Transverse colon (tissue), 4 donors: ENCODE data around the gene FAM120A. TPM values are rescaled to one million over a fixed set of nuclear protein-coding genes. Genes with fewer than 3 reads are reported as not detected.

Experiments
- DNase-seq: peaks from one replicate; pipeline ENCODE4 v3.0.0-alpha.2; 2019
- H3K27ac ChIP-seq, 4 donors: fragments of 200-600 bp; sonication (generic); 2 replicates each; pipeline ENCODE4 v1.5.1; 2016 to 2018; ENCODE audit warnings: inconsistent platforms in 4 of 4
- H3K27me3 ChIP-seq: fragments of 200-600 bp; sonication (generic); 2 replicates; pipeline ENCODE4 v1.5.1; 2017; ENCODE audit warnings: inconsistent platforms
- H3K36me3 ChIP-seq, 4 donors: fragments of 200-600 bp; sonication (generic); 2 replicates each; pipeline ENCODE4 v1.5.1; 2017 to 2019; ENCODE audit warnings: inconsistent platforms in 4 of 4
- H3K4me1 ChIP-seq, 4 donors: fragments of 200-600 bp; sonication (generic); 2 replicates each; pipeline ENCODE4 v1.5.1; 2017 to 2020; ENCODE audit warnings: inconsistent platforms in 4 of 4
- H3K4me3 ChIP-seq, 4 donors: fragments of 200-600 bp; sonication (generic); 1 replicate in 1 of 4; 2 replicates in 3 of 4; pipeline versions ENCODE4 v1.5.1 to v1.6.1; 2017 to 2019; ENCODE audit warnings: inconsistent platforms in 4 of 4
- H3K9me3 ChIP-seq, 2 donors: fragments of 200-600 bp; sonication (generic); 2 replicates each; pipeline ENCODE4 v1.5.1; 2017 to 2019; ENCODE audit warnings: inconsistent platforms in 2 of 2
- EP300 ChIP-seq: sonication (generic); formaldehyde crosslinking; IDR thresholded peaks from one replicate; pipeline ENCODE4 v1.6.1; 2017; ENCODE audit warnings: antibody characterized with exemption, low read depth
- POLR2A ChIP-seq: fragments of 450-650 bp; IDR thresholded peaks from one replicate; pipeline ENCODE4 v1.6.1; 2016; ENCODE audit warnings: antibody characterized with exemption, mild to moderate bottlenecking, moderate library complexity
- POLR2AphosphoS5 ChIP-seq, 3 donors: sonication (generic); formaldehyde crosslinking; IDR thresholded peaks; one replicate each; pipeline ENCODE4 v1.6.1; 2016; ENCODE audit warnings: antibody characterized with exemption in 3 of 3
- WGBS, 2 donors: methylation state at CpG; one replicate each; pipeline ENCODE4 v1.1.5; 2018; ENCODE audit warnings: low coverage in 1 of 2; 5-methylcytosine and 5-hydroxymethylcytosine counted together
- in situ Hi-C, 4 donors: fragments of 200-750 bp; cut with MboI; loops; one replicate each; pipeline versions ENCODE4 v1.15.0 to v1.15.1; 2017; ENCODE audit warnings: low sequenced_read_pairs in 3 of 4, low pct_ligation_motif_present in 1 of 4, low pct_unique_long_range_greater_than_20kb in 1 of 4
- intact Hi-C: fragments of 100-400 bp; cut with DNase I; formaldehyde crosslinking; loops from one replicate; pipeline ENCODE4 v1.15.1; 2023; ENCODE audit warnings: low total_unique reads
- small RNA-seq, 4 donors: library from RNA; depleted of rRNA; stranded (forward); fragments of <200 nt; gene quantifications; one replicate each; pipeline ENCODE3, GENCODE V24; 2016
- total RNA-seq, 4 donors: library from RNA; depleted of rRNA; stranded (reverse); fragments of >200 nt; gene quantifications; one replicate each; pipeline ENCODE4 v1.1.0, GENCODE V29; 2016
- TF ChIP-seq, protein P1 (sequence below), 5 experiments: fragments of 200-600 bp in 3 of 5; fragments of 450-650 bp in 2 of 5; sonication (generic) in 3 of 5; IDR thresholded peaks; 1 replicate in 2 of 5; 2 replicates in 3 of 5; pipeline ENCODE4 v1.5.1; 2016 to 2017; ENCODE audit warnings: antibody characterized with exemption in 5 of 5, inconsistent platforms in 3 of 5, mild to moderate bottlenecking in 2 of 5, moderate library complexity in 1 of 5

The FAM120A gene
- total RNA-seq, 4 donors from 2014 or later, result 122 to 244 (median 180) TPM

DNA sequence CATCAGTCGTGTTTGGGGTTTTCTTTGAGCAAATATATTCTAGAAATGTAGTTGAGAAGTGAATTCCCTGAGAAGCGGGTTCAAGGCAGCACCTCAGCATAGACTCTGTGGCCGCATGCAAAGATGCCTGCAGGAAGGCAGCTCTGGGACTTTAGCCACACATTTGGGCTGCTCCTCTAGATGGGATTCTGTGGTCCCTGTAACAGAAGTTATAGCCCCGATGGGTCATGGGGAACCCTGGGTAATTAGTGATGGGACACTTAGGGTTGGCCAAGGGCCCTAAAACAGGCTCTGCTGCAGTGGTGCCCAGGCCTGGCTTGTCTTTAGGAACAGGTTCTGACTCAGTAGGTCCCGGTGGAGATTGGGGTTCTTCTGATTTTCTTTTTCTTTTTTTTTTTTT lies 161.7 kb downstream of the FAM120A start:
- WGBS, 2 donors, result 91% methylated on average over 4 of the region's 5 CpGs; no CpG with 5 or more reads in 1 of the 2 donors
- peaks cover 0 to 18% of the 10 kb centered on the region in 2 donors for H3K9me3 ChIP-seq
- H3K4me3 ChIP-seq, result no peak overlapping the region
- intact Hi-C loops (no loop called here), in situ Hi-C loops (no loop called here)
- H3K27me3 ChIP-seq, result no peaks in the 10 kb centered on the region
- H3K4me1 ChIP-seq, result peaks cover 3 to 20% (median 13%) of the 10 kb centered on the region in 4 donors
- no peak overlapping the region for H3K27ac ChIP-seq
- no peaks in the 10 kb centered on the region for H3K36me3 ChIP-seq
- TF ChIP-seq POLR2A (no peak), EP300 (no peak), POLR2AphosphoS5 (IDR thresholded peaks at IDR 0.05) (no peak)
- TF ChIP-seq, protein P1, sequence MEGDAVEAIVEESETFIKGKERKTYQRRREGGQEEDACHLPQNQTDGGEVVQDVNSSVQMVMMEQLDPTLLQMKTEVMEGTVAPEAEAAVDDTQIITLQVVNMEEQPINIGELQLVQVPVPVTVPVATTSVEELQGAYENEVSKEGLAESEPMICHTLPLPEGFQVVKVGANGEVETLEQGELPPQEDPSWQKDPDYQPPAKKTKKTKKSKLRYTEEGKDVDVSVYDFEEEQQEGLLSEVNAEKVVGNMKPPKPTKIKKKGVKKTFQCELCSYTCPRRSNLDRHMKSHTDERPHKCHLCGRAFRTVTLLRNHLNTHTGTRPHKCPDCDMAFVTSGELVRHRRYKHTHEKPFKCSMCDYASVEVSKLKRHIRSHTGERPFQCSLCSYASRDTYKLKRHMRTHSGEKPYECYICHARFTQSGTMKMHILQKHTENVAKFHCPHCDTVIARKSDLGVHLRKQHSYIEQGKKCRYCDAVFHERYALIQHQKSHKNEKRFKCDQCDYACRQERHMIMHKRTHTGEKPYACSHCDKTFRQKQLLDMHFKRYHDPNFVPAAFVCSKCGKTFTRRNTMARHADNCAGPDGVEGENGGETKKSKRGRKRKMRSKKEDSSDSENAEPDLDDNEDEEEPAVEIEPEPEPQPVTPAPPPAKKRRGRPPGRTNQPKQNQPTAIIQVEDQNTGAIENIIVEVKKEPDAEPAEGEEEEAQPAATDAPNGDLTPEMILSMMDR (IDR thresholded peaks at IDR 0.05), result no peak
- no peak for DNase-seq

- Histone ChIP-seq H3K9me3 (peaks cover 0 to 18% of the 10 kb centered on the region in 2 donors), H3K4me3 (no peak overlapping the region), H3K4me1 (peaks cover 3 to 20% (median 13%) of the 10 kb centered on the region in 4 donors), H3K27me3 (no peaks in the 10 kb centered on the region), H3K27ac (no peak overlapping the region), H3K36me3 (no peaks in the 10 kb centered on the region)
- 81% methylated on average over 3 of the region's 3 CpGs; no CpG with 5 or more reads in 1 of the 2 donors for WGBS, 2 donors
- intact Hi-C loops (no loop called here), in situ Hi-C loops (no loop called here)
- TF ChIP-seq, protein P1 (IDR thresholded peaks at IDR 0.05), result no peak
- no peak for DNase-seq
Measured at GRCh38 chr9:93613791-93614190, 162.3 kb downstream of the FAM120A start.

DNA sequence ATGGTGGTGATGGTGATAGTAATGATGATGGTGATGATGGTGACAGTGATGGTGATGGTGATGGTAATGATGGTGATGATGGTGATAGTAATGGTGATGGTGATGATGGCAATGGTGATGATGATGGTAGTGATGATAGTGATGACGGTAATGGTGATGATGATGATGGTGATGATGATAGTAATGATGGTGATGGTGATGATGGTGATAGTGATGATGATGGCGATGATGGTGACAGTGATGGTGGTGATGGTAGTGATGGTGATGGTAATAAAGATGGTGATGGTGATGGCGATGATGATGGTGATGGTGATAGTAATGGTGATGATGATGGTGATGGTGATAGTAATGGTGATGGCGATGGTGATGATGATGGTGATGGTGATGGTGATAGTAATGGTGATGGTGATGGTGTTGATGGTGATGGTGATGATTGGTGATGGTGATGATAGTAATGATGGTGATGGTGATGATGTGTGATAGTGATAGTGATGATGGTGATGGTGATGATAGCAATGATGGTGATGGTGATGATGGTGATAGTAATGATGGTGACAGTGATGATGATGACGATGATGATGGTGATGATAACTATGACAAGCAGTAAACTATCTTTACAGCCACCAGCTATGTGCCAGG lies 163.5 kb downstream of the FAM120A start:
- peaks cover 3 to 22% (median 13%) of the 10 kb centered on the region in 4 donors for H3K4me1 ChIP-seq
- H3K27ac ChIP-seq, result no peak overlapping the region
- no peak for DNase-seq
- H3K9me3 ChIP-seq, result peaks cover 0 to 7% of the 10 kb centered on the region in 2 donors
- H3K36me3 ChIP-seq, result no peaks in the 10 kb centered on the region
- WGBS, 2 donors, result 74 to 90% methylated on average over 5 of the region's 5 CpGs
- in situ Hi-C loops (no loop called here), intact Hi-C loops (no loop called here)
- TF ChIP-seq EP300, result no peak
- TF ChIP-seq POLR2AphosphoS5 (IDR thresholded peaks at IDR 0.05), result no peak
- TF ChIP-seq, protein P1 (IDR thresholded peaks at IDR 0.05), result no peak
- TF ChIP-seq POLR2A, result no peak
- no peak overlapping the region for H3K4me3 ChIP-seq
- H3K27me3 ChIP-seq, result no peaks in the 10 kb centered on the region

Small RNA genes lying within 50 kb of the gene (small RNA-seq; reads per million reads assigned to genes)
- gene RF00019, result 0 reads per million in 4 donors

Other genes with a start within 250 kb of the FAM120A start
- 100 to 1,000 TPM in 1 of 4 donors, 10 to 100 TPM in 3; 68.9 to 108 (median 86.4) TPM for gene FAM120AOS, start 1.9 kb downstream of the FAM120A start, total RNA-seq
- 10 to 100 TPM; 21.1 to 38.2 (median 21.3) TPM for gene PHF2, start 124.9 kb downstream of the FAM120A start, total RNA-seq